ENCODE results near the gene CDC42BPB. TPM values are rescaled to one million over a fixed set of nuclear protein-coding genes. Genes with fewer than 3 reads are reported as not detected.

Gene CDC42BPB
- total and polyA plus RNA-seq, 12 donors: 29.6 to 83.6 (median 69.3) TPM

GRCh38 chr14:102965971-102966655, 91.2 kb downstream of the CDC42BPB start:
- Histone ChIP-seq H3K27ac (no peak overlapping the region), H3K27me3 (no peaks in the 10 kb centered on the region), H3K4me1 (no peaks in the 10 kb centered on the region), H3K9me3 (no peaks in the 10 kb centered on the region), H3K4me3 (no peak overlapping the region), H3K36me3 (peaks cover 15 to 100% (median 90%) of the 10 kb centered on the region in 9 donors)
- no peak for ATAC-seq
- TF ChIP-seq CTCF (IDR thresholded peaks at IDR 0.05): no peak
- DNase-seq: no peak
- intact Hi-C loops (cut with DNase I): no loop called here
- WGBS, 2 donors: 94 to 95% methylated on average over 20 of the region's 20 CpGs

- ATAC-seq: no peak
- WGBS, 2 donors: 87 to 94% methylated on average over 3 of the region's 3 CpGs
- DNase-seq: no peak
- Histone ChIP-seq H3K4me1 (no peaks in the 10 kb centered on the region), H3K36me3 (peaks cover 13 to 100% (median 87%) of the 10 kb centered on the region in 9 donors), H3K4me3 (no peak overlapping the region), H3K27me3 (no peaks in the 10 kb centered on the region), H3K9me3 (no peaks in the 10 kb centered on the region), H3K27ac (no peak overlapping the region)
- TF ChIP-seq CTCF (IDR thresholded peaks at IDR 0.05): no peak
- intact Hi-C loops (cut with DNase I): no loop called here
Measured at GRCh38 chr14:102965282-102965681, 92.1 kb downstream of the CDC42BPB start.

GRCh38 chr14:102964152-102964730, 93.1 kb downstream of the CDC42BPB start:
- H3K27me3 ChIP-seq: no peaks in the 10 kb centered on the region
- intact Hi-C loops (cut with DNase I): no loop called here
- DNase-seq (no peak), ATAC-seq (no peak)
- H3K4me1 ChIP-seq: no peaks in the 10 kb centered on the region
- H3K9me3 ChIP-seq: no peaks in the 10 kb centered on the region
- TF ChIP-seq CTCF (IDR thresholded peaks at IDR 0.05): no peak
- peaks cover 13 to 100% (median 84%) of the 10 kb centered on the region in 9 donors for H3K36me3 ChIP-seq
- H3K4me3 ChIP-seq: no peak overlapping the region
- H3K27ac ChIP-seq: no peak overlapping the region
- WGBS, 2 donors: 96 to 97% methylated on average over 39 of the region's 39 CpGs

GRCh38 chr14:102962111-102962627, 95.2 kb downstream of the CDC42BPB start:
- Histone ChIP-seq H3K36me3 (peaks cover 10 to 100% (median 84%) of the 10 kb centered on the region in 9 donors), H3K27me3 (no peaks in the 10 kb centered on the region), H3K9me3 (no peaks in the 10 kb centered on the region), H3K27ac (no peak overlapping the region), H3K4me1 (no peaks in the 10 kb centered on the region), H3K4me3 (no peak overlapping the region)
- intact Hi-C loops (cut with DNase I): no loop called here
- no peak for TF ChIP-seq CTCF (IDR thresholded peaks at IDR 0.05)
- DNase-seq (no peak), ATAC-seq (no peak)
- WGBS, 2 donors: 84 to 86% methylated on average over 9 of the region's 9 CpGs
